ENCODE data around the gene BIRC7.
"Not testable (repeated sequence)": the region's sequence is repeated elsewhere in the genome, so short reads cannot be mapped to it uniquely, and the experiment has no call there.

Gene BIRC7

DNA sequence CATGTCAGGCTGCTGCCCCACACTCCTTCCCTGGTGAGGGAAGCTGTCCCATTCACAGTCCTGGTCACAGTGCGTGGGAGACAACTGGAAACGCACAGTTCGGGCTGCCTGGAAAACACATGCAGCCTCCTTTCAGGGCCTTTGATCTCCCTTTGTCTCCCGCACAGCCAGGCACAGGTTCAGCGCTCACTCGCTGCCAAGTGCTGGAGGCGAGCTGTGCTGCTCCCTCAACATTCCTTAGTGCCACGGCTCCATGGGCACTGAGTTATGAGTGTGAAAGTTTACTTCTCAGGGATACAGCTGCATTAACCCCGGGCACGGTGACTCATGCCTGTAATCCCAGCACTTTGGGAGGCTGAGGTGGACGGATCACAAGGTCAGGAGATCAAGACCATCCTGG, 28.8 kb upstream of the BIRC7 start:
- FAIRE-seq: peak; percentile 67
- DNase-seq (ENCODE audit: insufficient read length, low spot score): no peak

DNA sequence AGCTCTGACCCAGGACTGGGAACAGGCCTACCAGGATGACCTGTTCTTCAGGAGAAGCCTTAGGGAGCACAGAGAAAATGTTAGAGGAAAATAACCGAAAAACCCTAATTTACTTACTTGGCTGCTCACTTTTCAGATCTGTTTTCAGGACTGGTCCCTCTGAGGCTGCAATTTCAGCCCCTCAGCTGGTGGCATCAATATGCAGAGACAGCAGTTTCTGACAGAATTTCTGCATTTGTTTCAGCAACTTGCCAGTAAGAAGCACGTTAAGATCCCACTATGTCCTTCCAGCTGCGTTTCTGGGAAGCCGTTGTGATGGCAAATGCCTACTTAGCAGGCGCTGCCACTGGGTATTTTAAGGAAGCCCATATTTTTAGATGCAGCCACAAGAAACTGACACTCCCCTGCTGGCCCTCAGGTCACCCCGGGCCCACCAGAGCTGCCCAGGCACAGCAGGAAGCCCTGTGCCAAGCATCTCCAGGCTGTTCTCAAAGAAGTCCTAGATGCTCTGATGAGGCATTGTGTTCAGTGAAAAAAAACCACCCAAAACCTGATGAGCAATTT, 27.3 kb upstream of the BIRC7 start:
- no peak for FAIRE-seq
- DNase-seq (ENCODE audit: insufficient read length, low spot score): no peak

DNA sequence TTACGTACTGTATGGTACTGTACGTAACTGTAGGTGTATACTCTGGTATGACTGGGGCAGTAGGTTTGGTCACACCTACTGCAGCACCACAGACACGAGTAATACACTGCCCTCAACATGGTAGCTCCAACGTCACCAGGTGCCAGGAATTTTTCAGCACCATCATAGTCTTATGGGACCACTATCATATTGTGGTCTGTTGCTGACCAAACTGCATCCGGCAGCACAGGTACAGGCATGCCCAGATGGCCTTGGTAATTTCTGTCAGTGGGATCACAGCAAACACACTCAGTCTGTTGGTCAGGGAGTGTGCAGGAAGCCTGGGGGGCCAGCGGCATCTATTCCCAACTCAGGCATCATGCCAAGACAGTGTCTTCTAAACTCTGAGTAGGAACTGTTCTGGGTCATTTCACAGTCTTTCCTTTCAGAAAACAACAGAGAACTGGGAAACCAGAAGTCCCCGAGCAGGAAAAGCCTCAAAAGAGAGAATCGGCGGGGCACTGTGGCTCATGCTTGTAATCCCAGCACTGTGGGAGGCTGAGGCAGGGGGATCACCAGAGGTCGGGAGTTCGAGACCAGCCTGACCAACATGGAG, 25.6 kb upstream of the BIRC7 start:
- DNase-seq (ENCODE audit: insufficient read length, low spot score): no peak
- FAIRE-seq: peak; percentile 88

DNA sequence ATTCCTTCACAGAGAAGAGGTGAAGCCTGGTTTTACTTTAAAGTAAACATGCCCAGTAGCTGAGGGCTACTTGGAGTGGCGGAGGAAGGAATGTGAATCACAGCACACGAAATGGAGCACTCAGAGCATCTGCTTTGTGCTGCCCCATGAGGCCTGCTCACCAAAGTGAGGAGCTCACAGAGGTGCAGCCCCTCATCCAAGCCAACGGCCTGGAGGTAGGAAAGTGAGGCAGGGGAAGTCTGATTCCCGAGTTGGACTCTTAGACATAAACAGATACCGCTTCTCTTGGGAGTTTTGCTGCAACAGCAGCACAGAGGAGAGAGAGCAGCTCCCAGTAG, 23.3 kb upstream of the BIRC7 start:
- FAIRE-seq: no peak
- no peak for DNase-seq (ENCODE audit: insufficient read length, low spot score)

- FAIRE-seq: no peak
Measured at GRCh38 chr20:63212792-63213191, 22.9 kb upstream of the BIRC7 start.

GRCh38 chr20:63214514-63214913, 21.2 kb upstream of the BIRC7 start:
- FAIRE-seq (no peak), DNase-seq (ENCODE audit: insufficient read length, low spot score) (no peak)

More at GRCh38 chr20:63212792-63213191, 22.9 kb upstream of the BIRC7 start:
- no peak for DNase-seq (ENCODE audit: insufficient read length, low spot score)

GRCh38 chr20:63215101-63216040, 20.3 kb upstream of the BIRC7 start:
- DNase-seq (ENCODE audit: insufficient read length, low spot score) (peak; percentile 82), FAIRE-seq (peak; percentile 26)

GRCh38 chr20:63216041-63216848, 19.5 kb upstream of the BIRC7 start, which contains the start of gene YTHDF1:
YTHDF1 (minus strand) TSS chr20:63216131; CDS start chr20:63215892, 239 bp downstream.
- peak; percentile 100 for DNase-seq (ENCODE audit: insufficient read length, low spot score)
- peak; percentile 100 for FAIRE-seq

DNA sequence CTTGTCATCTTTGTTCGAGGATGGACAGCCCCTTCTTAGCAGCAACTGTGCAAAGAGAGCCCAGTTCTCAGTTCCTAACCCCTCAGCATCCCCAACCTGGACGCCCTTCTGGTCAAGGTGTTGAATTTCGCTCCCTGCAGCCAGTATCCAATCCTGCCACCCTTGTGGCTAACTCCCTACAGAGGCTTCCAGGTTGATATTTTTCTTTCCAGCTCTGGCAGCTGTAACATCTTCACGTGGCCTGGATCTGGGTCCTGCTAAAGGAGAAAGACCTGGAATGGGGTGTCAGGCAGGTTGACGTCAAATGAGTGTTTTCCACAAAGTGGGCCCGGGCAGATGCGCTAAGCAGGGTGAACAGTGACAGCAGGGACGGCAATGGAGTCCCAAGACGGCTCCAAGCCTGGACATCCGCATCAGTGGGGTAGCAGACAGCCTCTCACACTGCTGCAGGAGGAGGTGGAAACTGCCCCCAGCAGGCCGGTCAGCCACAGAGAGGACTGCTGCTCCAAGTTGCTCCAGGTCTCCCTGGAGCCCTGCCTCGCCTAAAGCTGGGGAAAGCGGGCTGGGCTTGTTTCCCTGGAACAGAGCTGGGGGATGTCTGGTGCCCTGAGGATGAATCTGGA, 18.7 kb upstream of the BIRC7 start:
- DNase-seq (ENCODE audit: insufficient read length, low spot score) (peak; percentile 30), FAIRE-seq (peak; percentile 46)

DNA sequence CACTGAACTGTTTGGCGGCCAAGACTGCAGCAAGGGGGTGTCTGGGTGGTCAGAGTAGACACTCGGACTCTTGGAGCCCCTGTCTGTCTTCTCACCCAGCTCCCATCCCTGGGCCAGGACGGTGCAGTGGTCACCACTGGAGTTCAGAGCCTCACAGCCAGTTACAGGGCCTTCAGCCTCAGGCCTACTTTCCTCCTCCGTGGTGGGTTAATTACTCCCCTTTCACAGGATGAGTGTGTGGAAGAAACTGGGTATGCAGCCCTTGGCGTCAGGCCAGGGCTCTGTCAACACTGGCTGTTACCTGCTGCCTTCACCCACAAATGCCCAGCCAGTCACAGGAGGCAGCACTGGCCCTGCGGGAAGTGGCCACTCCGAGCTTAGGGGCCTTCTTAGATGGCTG, 18.0 kb upstream of the BIRC7 start:
- DNase-seq (ENCODE audit: insufficient read length, low spot score) (no peak), FAIRE-seq (no peak)

- FAIRE-seq (peak; percentile 13), DNase-seq (ENCODE audit: insufficient read length, low spot score) (no peak)
Measured at GRCh38 chr20:63218701-63219446, 16.8 kb upstream of the BIRC7 start.

DNA sequence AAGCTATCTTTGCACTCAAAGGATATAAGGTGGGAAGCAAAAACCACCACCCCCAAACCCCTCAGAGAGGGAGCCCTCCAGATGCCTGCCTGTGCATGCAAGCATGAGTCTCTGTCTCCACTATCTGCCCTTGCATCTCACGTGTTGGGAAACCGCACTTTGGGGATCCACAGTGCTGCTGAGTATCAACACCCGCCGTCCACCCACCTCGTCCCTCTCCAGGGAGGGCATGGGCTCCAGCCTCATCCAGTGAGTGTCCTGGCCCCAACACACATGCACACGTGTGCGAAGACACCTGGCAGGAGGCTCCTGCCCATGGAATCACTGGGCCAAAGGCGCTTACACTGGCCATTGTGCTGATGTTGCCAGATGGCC, 16.3 kb upstream of the BIRC7 start:
- FAIRE-seq (no peak), DNase-seq (ENCODE audit: insufficient read length, low spot score) (no peak)

DNA sequence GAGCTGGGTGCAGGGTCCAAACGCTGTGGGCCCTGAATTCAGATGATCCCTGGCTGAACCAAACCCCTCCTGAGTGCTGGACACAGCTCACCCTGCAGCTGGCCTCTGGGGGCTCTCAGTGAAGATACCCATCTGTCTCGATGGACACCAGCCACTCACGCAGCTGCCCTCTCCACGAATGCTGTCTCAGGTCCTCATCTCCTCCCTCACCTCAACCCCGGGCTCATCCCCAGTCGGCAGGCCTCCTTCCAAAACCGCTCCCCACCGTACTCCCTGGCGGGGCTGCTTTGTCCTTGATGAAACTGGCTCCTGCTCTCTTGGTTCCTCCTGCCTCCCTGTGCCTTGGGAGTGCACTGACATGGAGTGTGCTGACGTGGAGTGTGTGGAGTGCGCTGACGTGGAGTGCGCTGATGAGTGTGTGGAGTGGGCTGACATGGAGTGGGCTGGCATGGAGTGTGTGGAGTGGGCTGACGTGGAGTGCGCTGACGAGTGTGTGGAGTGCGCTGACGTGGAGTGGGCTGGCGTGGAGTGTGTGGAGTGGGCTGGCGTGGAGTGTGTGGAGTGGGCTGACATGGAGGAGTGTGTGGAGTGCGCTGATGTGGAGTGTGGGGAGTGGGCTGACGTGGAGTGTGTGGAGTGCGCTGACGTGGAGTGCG, 15.7 kb upstream of the BIRC7 start:
- DNase-seq (ENCODE audit: insufficient read length, low spot score) (no peak), FAIRE-seq (no peak)

- no peak for DNase-seq (ENCODE audit: insufficient read length, low spot score)
- FAIRE-seq: peak; percentile 4
Measured at GRCh38 chr20:63220696-63221399, 14.9 kb upstream of the BIRC7 start.

GRCh38 chr20:63221400-63222053, 14.2 kb upstream of the BIRC7 start:
- DNase-seq (ENCODE audit: insufficient read length, low spot score): not testable (repeated sequence)
- peak; percentile 31 for FAIRE-seq

DNA sequence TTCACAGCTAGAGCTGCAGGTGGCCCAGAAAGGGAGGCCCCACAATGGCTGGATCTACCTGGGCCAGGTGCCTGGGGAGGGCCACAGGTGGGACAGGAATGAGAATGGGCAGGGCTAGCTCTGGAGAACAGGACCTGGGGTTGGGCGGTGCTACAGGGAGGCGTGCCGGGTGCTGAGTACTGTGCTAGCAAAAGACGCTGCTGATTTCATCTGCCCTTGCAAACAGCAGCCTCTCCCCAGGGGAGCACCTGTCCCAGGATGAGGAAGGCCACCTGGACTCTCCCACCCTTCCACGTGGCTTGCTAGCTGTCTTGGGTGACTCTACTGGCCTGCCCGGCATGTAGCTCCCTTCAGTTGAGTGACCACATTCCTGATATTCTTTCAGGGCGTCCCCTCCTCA, 13.2 kb upstream of the BIRC7 start:
- no peak for DNase-seq (ENCODE audit: insufficient read length, low spot score)
- peak; percentile 46 for FAIRE-seq

- DNase-seq (ENCODE audit: insufficient read length, low spot score) (peak; percentile 70), FAIRE-seq (peak; percentile 44)
Measured at GRCh38 chr20:63223121-63223825, 12.4 kb upstream of the BIRC7 start.

- FAIRE-seq: peak; percentile 38
Measured at GRCh38 chr20:63223826-63224207, 11.9 kb upstream of the BIRC7 start.

More at GRCh38 chr20:63223826-63224207, 11.9 kb upstream of the BIRC7 start:
- DNase-seq (ENCODE audit: insufficient read length, low spot score): no peak

All from HTR-8/SVneo (cell line).